Medulla oblongata (tissue), 1 donor: ENCODE results near the gene NFX1.
"Not testable (repeated sequence)": the region's sequence is repeated elsewhere in the genome, so short reads cannot be mapped to it uniquely, and the experiment has no call there.

Source experiments
- DNase-seq: peaks from one replicate; pipeline ENCODE4 v3.0.0-alpha.2; 2015; ENCODE audit errors: extremely low spot score

NFX1 gene

DNA sequence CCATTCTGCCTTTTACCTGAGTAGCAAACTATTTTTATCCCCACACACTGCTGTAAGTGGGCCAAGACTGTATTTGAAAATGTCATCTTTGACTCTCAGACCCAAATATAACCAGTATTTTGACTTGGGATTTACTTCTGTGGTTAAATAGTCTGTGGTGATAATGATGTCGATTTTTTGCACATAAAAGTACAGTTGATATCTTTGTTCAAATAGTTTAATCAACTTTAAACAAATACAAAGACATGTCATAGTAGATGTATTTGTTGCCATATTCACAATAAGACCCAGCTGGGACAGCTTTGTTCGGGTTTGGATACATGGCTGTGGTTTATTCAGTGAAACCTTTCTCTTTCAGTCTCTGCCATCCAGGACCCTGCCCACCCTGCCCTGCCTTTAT, 20.4 kb downstream of the NFX1 start:
- no peak for DNase-seq

DNA sequence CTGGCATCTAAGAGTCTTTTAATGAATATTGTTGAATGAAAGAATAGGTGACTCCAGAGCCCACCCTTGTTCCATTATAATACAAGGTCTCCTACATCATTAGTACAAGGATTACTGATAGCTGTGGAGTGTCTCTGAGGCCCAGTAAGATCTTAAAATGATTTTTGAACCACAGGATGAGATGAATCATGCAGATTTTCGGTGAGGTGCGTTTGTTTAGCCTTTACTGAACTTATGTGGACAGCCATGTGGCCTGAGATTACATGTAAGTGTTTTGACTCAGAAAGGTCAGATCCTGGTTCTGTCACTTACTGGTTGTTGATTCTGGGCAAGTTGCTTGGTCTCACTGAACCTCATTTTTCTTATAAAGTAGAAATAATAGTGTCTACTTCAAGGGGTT, 21.6 kb downstream of the NFX1 start:
- no peak for DNase-seq

DNA sequence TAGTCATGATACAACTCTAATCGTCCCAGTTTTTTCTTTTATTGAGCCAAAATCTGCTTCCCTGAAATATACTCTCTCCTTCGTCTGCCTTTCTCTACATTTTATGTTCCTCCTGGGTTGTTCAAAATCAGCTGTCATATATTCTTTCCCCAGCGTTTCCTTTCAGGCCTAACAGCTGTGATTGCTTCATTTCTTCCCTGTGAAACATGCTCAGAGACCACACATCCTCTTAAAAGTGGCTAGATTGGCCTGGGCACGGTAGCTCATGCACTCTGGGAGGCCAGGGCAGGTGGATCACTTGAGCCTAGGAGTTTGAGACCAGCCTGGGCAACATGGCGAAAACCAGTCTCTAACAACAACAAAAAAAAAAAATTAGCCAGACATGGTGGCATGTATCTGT, 25.1 kb downstream of the NFX1 start:
- DNase-seq = no peak

DNA sequence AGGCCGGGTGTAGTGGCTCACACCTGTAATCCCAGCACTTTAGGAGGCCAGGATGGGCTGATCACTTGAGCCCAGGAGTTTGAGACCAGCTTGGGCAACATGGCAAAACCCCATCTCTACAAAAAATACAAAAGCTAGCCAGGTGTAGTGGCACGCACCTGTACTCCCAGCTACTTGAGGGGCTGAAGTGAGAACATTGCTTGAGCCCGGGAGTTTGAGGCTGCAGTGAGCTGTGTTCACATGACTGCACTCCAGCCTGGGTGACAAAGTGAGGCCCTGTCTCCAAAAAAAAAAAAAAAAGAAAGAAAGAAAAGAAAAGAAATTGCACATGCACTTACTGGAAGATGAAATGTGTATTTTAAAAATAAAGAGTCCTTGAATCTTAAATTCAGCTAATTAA, 26.8 kb downstream of the NFX1 start:
- DNase-seq = not testable (repeated sequence)

DNA sequence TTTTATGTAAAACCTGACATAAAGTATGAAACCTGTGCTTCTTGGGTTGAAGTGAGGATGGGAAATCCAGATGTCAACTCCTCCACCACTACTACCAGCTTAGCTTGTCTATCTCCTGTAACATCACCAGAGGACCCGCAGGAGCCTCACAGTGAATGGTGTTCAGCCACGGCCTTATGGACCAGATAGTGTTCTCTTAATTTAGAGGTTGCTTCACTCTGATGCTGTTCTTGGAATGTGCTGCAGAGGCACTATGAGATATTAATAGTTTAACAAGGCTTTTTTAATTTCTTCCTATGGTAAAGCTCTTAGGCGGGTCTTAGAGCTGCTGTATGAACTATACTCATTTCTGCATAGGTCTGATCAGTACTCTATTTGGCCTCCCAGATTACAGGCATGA, 27.9 kb downstream of the NFX1 start:
- no peak for DNase-seq

DNA sequence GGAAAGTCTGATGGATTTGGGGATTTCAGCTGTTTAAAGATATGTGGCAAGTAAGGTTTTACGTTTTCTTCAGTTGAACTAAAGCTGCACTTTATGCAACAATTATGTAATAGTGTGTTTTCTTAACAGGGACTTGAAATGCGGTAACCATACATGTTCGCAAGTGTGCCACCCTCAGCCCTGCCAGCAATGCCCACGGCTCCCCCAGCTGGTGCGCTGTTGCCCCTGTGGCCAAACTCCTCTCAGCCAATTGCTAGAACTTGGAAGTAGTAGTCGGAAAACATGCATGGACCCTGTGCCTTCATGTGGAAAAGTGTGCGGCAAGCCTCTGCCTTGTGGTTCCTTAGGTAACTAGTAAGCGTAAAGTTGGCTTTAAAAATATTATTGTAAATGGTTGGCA, 28.5 kb downstream of the NFX1 start:
- no peak for DNase-seq

DNA sequence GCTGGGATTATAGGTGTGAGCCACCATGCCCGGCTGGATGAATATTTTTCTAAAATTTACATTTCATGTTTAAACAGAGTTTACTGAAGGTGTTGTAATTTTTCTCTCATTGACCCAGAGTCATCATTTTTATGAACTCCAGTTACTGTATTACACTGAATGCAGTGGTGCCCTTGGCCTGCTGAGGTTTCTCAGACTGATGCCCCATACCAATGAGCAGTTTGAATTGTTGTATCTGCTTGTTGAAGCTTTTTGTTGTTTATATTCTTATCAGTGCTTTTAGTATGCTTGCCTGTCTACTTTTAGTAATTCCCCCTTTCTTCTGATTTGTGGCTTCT, 29.9 kb downstream of the NFX1 start:
- no peak for DNase-seq

- no peak for DNase-seq
Measured at GRCh38 chr9:33320568-33321261, 30.4 kb downstream of the NFX1 start.

GRCh38 chr9:33329117-33329563, 38.8 kb downstream of the NFX1 start:
- no peak for DNase-seq

DNA sequence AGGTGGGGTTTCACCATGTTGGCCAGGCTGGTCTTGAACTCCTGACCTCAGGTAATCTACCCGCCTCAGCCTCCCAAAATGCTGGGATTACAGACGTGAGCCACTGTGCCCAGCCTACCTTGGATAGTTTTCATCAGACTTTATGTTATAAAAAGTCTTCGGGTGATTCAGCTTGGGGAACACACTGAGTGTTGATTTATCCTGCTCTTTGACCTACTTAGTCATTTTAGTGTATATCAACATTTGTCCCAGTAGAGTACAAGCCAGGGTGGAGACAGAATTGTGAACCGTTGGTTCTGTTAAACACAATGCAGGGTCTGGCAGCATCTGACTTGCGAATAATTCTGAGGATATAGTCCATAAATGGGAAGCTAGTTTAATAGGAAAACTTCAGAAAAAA, 39.7 kb downstream of the NFX1 start:
- DNase-seq = no peak

DNA sequence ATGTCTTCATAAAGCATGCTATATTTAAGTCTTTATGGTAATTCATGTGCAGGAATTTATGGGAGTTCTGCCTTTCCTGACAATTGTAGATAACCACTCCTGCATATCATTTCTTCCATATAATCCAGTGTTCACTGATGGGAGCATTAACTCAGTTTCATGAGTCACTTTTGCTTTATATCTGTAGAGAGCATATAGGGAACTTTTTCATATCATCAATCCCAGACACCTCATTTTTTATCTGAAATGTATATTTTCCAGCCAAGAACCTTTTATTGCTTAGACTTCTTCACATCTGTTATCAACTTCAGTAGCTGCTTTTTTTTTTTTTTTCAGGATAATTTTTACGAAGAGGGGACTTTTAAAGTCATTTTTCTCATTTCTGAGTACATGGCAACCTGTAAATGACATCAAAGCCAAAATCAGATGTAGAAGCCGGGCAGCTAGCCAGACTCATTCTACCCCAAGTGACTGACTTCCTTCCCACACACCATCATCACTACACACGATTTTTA, 41.1 kb downstream of the NFX1 start:
- DNase-seq = no peak

DNA sequence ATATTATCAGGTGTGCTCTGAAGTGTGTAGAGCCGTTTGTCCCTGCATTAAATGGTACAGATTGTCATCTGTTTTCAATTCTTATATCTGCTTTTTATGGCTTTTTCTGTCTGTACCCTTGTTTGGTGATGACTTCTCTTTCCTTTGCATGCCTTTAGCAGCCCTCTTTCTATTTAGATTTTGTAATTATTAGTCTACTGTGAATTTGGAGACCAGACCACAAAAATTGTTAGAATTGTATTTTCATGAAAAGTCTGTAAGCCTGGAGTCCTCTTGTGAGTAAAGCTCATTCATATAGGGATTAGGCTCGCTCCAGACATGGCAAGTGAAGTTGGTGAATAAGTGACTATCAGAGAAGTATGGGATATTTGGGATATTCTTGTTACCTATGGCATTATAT, 41.7 kb downstream of the NFX1 start:
- DNase-seq = no peak

DNA sequence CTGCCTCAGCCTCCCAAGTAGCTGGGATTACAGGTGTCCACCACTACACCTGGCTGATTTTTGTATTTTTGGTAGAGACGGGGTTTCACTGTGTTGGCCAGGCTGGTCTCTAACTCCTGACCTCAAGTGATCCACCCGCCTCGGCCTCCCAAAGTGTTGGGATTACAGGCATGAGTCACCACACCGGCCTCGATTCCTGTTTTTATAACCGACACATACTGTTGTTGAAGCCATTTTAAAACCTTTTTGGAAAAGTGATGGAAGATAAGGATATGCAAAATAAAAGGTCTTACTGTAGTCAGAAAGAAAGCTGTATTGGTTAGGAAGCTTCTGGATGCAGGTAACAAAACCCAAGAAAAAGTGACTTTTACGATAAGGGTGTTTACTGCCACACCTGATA, 42.6 kb downstream of the NFX1 start:
- not testable (repeated sequence) for DNase-seq

GRCh38 chr9:33340186-33340585, 49.9 kb downstream of the NFX1 start:
- DNase-seq = no peak

GRCh38 chr9:33341182-33341581, 50.9 kb downstream of the NFX1 start:
- no peak for DNase-seq

DNA sequence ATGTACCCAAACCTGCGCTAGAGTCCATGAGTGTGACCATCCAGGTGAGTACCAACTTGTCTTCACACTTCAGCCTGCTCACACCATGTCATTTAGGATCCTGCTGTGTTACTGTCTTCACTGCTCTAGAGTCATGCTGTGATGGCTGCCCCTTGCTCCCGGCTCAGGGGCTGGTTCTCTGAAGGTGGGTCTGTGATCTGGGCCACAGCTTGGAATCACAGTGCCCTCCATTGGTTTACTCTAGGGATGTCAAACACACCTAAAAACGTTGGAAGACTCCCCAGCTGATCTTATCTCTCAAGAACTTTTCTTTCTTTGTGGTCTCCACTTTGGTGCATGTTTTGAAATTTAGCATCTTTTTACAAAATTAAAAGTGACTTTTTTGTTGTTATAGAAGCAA, 53.8 kb downstream of the NFX1 start:
- no peak for DNase-seq

DNA sequence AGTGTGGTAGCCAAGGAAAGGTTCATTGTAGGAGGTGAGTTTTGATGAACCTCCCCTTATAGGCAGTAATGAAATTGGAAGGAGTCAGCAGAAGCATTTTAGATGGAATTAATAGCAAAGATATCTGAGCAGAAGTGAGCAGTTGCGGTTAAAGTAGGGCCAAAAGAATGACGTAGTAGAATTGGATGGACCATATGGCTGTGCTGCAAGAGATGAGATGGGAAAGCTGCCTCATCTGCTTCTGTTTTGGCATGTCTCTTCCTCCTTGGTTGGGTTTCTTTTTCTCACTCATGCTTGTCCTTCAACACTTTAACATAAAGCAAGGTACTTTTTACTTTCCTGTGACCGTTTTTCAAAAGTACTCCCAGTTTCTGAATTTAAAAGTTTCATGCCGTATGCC, 56.2 kb downstream of the NFX1 start:
- no peak for DNase-seq

- DNase-seq = no peak
Measured at GRCh38 chr9:33348998-33349397, 58.7 kb downstream of the NFX1 start.

GRCh38 chr9:33349743-33350142, 59.4 kb downstream of the NFX1 start:
- DNase-seq = no peak

DNA sequence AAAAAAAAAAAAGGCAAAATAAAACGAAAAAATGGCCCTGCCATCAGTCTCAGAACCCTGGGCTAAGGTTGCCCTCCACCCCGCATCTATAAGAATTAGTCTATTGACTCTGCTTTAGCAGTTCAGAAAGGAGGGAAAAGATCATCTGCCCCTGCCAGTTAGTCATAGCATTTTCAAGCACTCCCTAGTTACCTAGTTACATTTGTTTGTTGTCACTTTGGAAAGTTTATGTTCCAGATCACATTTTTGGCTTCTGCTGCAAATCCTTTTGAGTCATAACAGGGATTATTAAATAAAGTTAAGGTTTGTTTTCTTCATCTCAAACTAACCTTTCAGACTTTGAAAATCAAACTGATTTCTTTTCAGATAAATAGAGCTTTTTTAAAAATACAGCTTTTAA, 60.0 kb downstream of the NFX1 start:
- no peak for DNase-seq

DNA sequence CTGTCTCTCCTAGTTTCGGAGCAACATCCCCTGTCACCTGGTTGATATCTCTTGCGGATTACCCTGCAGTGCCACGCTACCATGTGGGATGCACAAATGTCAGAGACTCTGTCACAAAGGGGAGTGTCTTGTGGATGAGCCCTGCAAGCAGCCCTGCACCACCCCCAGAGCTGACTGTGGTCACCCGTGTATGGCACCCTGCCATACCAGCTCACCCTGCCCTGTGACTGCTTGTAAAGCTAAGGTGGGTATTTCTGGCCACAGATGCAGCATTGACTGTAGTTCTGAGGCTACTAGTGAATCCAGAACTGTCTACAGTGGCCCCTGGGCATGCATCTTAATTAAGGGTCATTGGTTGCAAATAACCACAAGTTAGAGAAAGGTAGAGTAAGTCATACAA, 61.2 kb downstream of the NFX1 start:
- no peak for DNase-seq

- DNase-seq = no peak
Measured at GRCh38 chr9:33354651-33355211, 64.4 kb downstream of the NFX1 start.

DNA sequence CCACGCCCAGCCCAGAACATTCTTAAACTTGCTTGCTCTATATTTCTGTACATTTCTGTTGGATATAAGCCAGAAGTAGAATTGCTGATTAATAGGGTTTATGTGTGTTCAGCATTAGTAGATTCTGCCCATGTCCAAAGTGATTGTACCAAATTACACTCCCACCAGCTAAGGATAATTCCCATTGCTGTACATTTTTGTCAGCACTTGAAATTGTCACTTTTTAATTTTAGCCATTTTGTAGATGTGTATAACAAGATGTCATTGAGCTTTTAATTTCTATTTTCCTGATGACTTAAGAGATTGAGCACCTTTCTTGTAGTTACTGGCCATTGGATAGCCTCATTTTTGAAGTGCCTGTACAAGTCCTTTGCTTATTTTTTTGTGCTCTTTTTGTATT, 65.6 kb downstream of the NFX1 start:
- DNase-seq = no peak

DNA sequence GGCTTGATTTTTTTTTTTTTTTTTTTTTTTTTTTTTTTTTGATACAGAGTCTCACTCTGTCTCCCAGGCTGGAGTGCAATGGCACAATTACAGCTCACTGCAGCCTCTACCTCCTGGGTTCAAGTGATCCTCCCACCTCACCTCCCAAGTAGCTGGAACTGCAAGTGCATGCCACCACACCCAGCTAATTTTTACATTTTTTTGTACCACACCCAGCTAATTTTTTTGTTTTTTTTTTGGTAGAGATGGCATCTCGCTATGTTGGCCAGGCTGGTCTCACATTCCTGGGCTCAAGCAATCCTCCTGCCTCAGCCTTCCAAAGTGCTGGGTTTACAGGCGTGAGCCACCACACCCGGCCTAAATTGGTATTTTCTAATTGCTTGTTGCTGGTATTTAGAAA, 68.3 kb downstream of the NFX1 start:
- not testable (repeated sequence) for DNase-seq
